Fibroblast of gingiva (primary cell): ENCODE measurements around the gene NXPH4.

Source experiments
- DNase-seq: peaks from one replicate; pipeline ENCODE4 v3.0.0-alpha.2; 2011; ENCODE audit warnings: low read depth

NXPH4 gene

DNA sequence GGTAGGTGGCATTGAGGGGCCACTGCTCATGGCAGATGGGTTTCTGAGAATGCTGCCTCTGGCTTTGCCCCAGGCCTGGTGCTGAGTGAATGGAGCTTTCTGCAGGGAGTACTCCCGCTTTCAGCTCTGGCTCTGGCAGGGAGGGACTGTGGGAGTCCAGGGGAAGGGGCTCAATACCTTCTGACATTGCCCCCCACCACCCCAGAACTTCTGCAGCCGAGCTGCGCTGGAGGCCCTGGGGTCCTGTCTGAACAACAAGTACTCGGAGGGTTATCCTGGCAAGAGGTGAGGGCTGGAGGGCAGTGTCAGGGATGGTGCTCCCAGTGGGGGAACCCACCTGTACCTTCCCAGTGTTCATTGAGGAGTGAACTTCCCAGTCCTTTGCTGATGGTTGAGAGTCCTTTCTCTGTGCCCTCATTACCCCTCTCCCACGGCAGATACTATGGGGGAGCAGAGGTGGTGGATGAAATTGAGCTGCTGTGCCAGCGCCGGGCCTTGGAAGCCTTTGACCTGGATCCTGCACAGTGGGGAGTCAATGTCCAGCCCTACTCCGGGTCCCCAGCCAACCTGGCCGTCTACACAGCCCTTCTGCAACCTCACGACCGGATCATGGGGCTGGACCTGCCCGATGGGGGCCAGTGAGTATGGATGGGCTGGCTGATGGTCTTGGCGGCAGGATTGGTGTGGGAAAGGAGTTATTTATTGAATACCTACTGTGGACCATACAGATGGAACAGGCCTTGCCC, 14.9 kb downstream of the NXPH4 start:
- no peak for DNase-seq

DNA sequence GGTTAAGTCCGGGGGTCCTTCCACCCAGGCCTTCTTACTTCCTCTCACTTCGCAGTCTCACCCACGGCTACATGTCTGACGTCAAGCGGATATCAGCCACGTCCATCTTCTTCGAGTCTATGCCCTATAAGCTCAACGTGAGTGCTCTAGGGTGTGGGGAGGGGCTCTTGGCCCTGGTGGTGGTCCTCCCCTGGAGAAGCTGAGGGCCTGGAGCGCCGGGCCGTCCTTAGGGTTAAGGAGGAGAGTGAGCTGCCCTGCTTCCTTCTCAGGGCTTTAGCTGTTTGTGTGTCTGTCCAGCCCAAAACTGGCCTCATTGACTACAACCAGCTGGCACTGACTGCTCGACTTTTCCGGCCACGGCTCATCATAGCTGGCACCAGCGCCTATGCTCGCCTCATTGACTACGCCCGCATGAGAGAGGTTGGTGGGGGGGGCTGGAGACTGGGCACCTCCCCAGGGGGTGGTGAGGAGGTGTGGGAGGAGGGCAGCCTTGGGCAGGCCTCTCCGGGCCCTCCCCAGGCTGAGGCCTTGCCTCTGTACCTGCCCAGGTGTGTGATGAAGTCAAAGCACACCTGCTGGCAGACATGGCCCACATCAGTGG, 15.7 kb downstream of the NXPH4 start:
- DNase-seq = no peak

DNA sequence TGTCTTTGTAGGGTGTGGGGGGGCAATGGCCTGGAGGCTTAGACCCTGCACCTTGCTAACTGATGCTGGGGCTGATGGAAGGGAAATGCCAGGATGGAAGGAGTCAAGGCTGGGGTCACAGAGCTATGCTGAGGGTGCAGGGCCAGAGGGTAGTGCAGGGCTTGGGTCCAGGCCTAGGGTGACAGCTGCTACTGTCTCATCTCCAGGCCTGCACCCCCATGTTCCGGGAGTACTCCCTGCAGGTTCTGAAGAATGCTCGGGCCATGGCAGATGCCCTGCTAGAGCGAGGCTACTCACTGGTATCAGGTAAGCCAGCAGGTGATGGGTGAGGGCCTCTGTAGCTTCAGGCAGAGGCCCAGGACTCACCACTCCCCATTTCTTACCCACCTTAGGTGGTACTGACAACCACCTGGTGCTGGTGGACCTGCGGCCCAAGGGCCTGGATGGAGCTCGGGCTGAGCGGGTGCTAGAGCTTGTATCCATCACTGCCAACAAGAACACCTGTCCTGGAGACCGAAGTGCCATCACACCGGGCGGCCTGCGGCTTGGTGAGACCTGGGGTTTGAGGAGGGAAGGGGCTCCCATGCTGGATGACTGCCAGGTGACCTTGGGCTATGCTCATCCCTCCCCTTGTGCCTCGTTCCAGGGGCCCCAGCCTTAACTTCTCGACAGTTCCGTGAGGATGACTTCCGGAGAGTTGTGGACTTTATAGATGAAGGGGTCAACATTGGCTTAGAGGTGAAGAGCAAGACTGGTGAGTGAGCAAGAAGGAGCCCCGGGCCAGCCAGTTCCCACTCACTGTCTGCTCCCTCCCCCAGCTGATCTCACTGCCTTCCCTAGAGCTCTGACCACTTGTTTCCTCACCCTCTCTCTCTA, 17.0 kb downstream of the NXPH4 start:
- DNase-seq = peak; percentile 59

DNA sequence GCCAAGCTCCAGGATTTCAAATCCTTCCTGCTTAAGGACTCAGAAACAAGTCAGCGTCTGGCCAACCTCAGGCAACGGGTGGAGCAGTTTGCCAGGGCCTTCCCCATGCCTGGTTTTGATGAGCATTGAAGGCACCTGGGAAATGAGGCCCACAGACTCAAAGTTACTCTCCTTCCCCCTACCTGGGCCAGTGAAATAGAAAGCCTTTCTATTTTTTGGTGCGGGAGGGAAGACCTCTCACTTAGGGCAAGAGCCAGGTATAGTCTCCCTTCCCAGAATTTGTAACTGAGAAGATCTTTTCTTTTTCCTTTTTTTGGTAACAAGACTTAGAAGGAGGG, 17.6 kb downstream of the NXPH4 start:
- no peak for DNase-seq

DNA sequence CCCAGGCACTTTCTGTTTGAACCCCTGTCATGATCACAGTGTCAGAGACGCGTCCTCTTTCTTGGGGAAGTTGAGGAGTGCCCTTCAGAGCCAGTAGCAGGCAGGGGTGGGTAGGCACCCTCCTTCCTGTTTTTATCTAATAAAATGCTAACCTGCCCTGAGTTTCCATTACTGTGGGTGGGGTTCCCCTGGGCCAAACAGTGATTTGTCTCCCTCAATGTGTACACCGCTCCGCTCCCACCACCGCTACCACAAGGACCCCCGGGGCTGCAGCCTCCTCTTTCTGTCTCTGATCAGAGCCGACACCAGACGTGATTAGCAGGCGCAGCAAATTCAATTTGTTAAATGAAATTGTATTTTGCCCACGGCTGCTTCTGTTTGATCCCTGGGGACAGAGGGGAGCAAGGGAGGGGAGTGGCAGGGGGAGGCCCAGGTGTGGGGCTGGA, 18.0 kb downstream of the NXPH4 start:
- no peak for DNase-seq

DNA sequence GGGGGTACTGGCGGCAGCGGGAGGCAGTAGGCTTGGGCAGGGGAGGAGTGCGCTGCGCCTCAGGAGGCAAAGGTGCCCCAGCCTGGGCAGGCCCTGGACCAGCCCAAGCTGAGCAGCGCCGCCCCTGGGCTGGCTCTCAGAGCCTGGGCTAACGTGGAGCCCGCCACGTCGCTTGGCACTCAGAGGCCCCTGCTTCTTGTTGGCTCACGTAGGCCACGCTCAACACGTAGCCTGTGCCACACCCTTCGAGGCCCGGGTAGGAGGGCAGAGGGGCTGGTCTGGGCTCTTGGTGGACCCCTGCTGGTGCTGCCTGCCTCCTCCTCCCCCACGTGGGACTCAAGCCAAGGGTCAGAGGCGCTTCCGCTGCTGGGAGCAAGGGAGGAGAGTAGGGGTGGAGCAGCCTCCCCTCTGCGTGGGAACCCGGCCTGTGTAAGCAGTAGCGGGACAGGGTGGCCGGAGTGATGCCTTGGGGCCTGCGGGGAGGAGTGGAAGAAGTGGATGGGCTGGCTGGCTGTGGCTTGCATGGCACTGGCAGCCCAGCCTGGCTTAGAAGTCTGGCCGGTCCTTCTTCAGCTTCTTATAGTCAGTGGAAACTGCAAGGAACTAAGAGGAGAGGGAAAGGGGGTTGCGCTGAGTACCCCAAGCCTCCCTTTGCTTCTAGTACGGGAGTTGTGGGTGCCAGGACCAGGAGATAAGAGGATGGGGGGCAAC, 18.6 kb downstream of the NXPH4 start:
- peak; percentile 70 for DNase-seq

DNA sequence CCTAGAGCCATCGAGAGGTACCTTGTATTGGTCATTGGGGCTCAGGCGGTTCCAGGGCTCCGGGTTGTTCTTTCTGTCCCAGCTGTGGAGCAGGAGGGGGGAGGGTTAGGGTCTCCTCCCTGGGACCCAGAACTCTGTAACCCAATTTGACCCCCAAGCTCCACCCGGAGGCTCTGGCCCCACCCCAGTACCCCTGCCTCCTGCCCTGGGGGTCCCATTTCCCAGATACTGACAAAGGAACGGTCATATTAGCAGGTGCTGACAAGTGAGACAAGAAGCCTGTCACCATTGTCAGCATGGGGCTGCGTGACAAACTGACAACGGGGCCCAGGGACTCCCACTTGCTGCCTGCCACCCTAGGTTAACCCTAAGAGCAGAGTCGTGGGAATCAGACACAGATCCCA, 19.1 kb downstream of the NXPH4 start:
- no peak for DNase-seq

DNA sequence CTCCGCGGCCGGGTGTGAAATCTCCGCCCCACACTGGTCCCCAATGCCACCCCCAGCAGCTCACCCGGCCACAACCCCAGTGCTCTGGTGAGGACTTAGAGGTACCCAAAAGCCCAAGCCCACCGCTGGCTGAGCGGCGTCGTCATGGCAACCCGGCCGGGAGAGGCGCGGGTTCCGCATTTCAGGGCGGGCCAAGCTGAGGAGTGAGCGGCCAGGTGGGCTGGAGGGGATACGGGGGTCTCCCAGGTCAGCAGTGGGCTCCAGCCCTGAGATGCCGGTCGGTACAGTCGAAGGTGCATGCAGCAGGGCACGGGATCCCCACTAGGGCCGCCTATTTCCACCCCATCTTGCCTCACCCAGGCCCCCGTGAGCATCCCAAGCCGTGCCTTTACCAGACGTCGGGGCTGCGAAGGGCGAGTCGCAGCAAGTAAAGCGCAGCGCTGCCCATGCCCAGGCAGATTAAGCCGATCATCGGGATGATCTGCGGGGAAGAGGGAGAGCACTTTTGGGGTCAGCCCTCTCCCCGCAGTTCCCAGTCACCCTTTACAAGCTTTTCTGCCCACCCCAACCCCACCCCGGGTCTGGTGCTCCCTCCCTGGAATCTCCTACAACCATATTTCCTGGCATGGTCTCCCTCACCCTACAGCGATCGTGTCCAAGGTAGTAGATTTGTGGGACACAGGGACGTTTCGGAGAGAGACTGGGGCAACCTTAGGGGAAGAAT, 19.8 kb downstream of the NXPH4 start:
- no peak for DNase-seq

DNA sequence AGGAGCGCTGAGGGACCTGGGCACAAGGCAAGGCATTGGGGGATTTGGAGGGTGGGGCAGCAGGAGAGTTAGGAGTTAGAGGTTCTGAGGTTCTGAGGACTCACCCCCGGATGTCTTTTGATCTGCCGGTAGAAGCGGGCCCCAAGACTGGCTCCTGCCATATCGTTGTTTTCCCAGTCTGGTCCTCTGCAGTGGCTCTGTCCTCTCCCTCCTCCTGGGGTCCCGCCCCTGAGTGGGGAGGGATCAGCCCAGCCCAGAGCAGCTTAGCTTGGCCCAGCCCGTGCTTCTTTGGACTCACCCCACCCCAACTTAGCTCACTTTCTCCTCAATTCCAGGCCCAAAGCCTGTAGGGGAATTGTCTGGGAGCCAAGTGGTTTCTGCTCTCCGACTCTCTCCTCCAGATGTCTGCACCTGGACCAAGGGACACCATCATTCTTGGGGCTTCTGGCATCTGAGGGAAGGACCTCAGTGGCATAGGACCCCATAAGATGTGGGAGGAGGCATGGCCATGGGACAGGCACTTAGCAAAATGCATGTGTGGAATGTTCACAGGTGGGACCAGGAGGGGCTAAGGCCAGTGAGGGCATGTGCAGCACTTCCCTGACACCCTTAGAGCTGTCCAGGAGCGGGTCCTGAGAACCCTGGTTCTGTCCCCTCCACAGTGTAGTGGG, 20.5 kb downstream of the NXPH4 start:
- DNase-seq = no peak

DNA sequence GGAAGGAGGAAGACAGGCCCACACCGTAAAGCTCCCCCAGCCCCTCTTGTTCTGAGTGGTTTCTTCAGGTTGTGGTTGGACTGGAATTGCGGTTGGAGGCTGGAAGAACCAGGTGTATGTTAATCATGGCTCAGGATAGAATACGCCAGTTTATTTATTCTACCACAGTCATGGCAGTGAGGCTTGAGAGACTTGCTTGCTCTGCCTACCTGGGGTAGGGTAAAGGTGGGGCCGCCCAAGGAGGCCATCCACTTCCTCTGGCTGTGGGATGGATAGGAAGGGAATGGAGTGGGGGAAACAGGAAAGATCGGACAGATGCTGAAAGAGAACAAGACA, 21.0 kb downstream of the NXPH4 start:
- DNase-seq = no peak

DNA sequence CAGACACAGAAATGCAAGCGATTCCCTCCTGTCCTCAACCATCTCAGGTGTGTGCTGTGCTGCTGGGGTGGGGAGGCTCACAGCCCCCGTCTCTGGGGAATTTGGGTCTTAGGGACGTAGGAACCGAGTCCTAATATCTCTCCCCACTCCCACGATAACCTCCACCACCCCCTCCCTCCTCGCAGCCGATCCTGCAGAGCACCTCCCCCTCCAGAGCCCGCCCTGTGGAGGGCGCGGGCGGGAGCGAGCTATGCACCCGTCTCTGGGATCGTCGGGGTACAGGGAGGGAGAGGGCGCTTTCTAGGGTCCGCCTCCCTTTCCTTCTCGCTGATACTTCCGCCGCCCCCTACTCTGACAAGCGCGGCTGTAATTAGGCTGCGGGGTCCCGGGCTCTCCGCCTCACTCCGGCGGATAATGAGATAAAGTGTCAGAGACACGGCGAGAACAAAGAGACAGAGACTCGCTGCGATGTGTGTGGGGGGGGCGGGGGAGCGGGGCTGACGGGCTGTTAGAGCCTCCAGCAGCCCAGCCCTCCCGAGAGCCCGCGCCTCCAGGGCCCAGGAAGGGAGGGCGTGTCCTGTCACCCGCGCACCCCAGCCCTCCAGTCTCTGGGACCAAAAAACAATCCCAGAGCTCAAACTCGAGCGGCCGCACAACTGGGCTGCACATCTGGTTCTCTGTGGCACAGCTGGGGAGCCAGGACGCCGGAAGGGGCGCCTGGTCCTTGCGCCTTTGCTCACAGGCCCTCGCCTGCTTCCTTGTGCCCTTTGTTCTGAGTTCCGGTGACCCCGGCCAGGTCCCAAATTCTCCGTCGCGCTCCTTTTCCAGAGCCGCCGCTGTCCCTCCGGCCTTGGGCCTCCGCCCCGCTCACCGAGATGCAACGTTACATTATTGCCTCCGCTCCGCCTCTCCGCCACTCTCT, 21.6 kb downstream of the NXPH4 start:
- no peak for DNase-seq

DNA sequence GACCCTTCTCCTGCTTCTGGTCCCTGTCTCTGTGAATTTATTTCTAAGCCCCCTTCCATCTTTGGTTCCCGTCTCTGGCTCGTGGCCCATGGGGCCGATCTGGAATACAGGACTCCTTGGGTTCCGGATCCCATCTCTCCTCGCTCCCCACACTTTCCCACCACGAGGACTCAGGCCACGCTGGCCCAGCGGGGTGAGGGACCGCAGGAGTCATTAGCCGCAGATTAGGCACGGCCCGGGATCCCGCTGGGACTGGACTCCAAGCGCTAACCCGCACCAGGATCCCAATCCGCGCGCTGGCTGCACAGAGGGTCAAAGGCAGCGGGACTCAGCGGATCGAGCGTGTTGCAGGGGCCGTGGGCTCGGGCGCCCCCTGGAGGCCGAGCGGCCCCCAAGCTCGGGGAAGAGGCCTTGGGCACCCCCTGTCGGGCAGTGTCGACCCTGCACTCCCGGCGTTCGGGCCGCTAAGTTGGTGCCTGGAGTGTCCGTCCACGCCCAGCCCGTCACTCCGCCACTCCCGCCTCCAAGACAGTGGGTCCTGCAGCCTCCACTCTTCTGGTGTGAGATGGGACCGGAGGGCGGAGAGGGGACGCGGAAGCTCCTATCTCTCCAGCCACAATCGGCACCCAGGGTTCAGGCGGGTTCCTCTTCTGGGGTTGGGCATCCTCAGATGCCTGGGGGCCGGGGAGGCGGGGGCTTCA, 22.4 kb downstream of the NXPH4 start:
- peak; percentile 85 for DNase-seq

DNA sequence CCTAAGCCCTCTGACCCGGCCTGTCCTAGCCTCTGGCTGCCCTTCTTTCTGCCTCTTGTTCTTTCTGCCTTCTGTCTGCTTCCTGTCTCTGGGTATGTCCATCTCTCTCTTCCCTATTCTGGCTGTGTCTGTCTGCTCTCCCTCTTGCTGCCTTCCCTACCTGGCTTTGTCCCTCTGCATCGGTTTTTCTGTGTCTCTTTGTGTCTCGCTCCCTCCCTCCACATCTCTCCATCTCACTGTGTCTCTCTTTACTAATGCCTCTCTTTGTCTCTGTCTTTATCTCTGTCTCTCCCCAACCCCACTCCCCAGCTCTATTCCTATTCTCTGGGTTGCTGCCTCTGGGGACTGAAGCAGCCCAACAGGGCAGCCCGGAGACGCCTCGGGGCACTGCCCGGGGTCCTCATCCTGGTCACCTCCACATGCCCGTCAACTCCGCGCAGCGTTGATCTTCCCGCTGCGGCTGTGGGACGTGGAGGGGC, 23.0 kb downstream of the NXPH4 start:
- DNase-seq = no peak

DNA sequence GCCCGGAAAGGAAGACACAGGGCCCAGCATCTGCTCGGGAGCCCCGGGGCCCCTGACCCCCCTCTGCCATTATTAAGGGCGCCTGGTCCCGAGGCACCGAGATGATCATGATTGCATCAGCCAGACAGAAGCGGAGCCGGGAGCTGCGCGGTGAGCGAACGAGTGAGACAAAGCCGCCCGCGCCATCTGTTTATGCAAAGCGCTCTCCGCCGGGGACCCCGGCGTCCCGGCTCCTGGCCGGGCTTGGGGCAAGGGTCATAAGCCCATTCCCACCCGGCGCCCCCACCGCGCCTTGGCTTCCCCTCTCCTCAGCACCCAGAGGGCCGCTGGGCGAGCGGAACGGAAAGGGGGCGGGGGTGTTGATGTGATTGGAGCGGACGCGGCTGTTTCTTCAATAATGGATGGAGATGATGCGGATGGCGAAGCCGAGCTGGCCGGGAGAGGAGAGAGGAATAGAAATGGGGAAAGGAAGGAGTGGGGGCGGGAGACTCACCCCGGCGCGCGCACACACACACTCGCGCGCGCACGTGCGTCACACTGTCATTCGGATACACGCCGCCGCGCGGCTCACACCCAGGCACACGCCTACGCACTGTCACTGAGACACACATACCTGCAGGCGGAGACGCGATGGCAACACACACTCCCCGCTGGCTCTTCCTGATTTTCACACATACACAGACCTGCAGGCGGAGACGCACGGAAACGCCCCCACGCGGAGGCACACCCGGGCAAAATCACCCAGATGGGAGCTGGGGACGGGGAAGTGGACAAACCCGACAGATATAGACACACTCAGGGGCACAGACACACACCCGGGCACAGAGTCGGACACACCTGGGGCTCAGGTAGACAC, 23.7 kb downstream of the NXPH4 start:
- peak; percentile 49 for DNase-seq

DNA sequence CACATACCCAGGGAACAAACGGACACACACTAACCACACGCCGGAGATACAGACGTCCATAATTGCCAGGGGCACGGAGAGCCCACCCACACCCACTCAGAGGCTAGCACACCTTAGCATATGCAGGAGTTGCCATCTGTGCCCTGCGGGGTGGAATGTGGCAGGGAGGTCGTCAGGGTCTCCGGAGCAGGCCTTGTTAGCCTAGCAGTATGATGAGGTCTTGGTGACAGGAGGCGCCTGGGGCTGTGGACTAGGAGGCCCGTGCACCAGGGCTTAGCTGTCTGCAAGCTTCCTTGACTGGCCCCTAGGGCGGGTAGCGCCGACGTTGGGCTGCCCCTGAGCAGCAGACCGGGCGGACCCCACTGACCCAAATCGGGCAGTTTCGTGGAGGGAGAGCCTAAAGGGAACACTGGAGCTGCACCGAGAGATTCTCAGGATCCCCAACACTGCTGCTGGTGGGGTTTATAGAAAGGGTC, 24.4 kb downstream of the NXPH4 start:
- DNase-seq = no peak

DNA sequence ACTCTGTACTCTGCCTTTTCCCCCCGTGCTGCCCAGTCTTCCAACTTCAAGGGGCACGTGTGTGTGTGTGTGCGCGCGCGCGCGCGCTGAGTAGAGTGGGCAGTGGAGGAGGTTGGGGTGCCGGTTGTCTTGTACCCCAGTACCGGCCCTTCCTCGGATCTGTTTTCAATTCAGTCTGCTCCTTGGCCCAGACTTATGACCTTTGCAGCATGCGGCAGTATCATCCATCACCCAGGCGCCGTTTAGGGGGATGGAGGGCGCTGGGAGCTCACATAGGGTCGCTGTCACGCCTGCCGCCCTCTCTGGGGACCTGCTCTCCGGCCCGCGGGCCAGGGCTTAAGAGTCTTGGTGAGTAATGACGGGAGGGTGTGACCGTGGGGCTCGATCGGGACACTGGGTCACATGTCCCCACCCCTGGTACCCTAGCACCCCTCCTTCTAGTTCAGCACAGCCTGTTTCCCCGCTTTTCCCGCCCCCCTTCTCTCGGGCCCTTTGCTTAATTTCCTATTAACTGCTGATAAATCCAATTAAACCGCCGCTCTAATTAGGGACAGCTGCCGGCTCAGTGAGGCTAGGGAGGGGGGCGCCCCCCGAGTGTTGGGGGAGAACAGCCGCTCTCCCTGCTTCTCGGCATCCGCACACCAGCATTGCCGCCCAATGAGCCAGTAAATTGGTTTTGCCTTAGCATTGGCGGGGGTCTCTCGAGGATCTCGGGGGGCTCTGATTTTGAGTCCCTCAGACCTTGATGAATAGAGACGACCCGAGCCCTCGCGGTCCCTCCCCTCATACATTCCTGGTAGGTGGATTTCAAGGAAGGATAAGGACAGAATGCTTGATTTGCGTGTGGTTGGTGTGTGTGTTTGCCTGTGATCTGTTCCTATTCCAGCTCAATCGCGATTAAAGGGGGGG, 25.1 kb downstream of the NXPH4 start:
- DNase-seq = no peak

DNA sequence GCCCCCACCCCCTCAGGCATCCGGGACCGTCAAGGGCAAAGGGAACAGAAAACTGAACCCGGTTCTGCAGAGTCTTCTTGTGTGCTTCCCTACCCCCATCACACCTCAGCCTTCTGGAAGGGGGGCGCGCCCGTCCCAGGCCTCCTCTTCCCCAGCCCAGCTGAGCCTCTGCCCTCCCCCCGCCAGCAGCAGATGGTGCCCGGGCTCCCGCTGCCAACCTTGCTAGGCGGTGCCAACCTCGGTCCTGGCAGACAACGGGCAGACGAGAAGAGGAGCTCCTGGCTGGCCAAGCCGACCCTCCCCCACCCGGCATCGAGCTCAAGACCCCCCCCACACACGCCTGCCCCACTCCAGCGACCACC, 25.7 kb downstream of the NXPH4 start:
- DNase-seq = no peak
